Suppressor macrophage treated with lipopolysaccharide for 4 hours (primary cell): ENCODE measurements around the gene IL17REL.
"Not testable (repeated sequence)": the region's sequence is repeated elsewhere in the genome, so short reads cannot be mapped to it uniquely, and the experiment has no call there.

Source experiments
- DNase-seq: peaks from one replicate; pipeline ENCODE4 v3.0.0-alpha.2; 2020

The IL17REL gene

GRCh38 chr22:50001388-50002231 is 11.0 kb downstream of the IL17REL start:
- no peak for DNase-seq

GRCh38 chr22:50000587-50001387 is 11.8 kb downstream of the IL17REL start:
- no peak for DNase-seq

- DNase-seq: no peak
Observed at GRCh38 chr22:49999946-50000586, 12.5 kb downstream of the IL17REL start.

- peak; percentile 55 for DNase-seq
Observed at GRCh38 chr22:49999063-49999945, 13.3 kb downstream of the IL17REL start.

GRCh38 chr22:49998718-49999062 is 13.9 kb downstream of the IL17REL start:
- no peak for DNase-seq

GRCh38 chr22:49997932-49998717 is 14.4 kb downstream of the IL17REL start:
- no peak for DNase-seq

- DNase-seq: no peak
Observed at GRCh38 chr22:49997251-49997599, 15.3 kb downstream of the IL17REL start.

GRCh38 chr22:49996518-49997250 is 15.9 kb downstream of the IL17REL start:
- no peak for DNase-seq

- DNase-seq: no peak
Observed at GRCh38 chr22:49996119-49996517, 16.4 kb downstream of the IL17REL start.

GRCh38 chr22:49995361-49996118 is 17.0 kb downstream of the IL17REL start:
- no peak for DNase-seq

GRCh38 chr22:49995041-49995360 is 17.6 kb downstream of the IL17REL start:
- DNase-seq: no peak

GRCh38 chr22:49994361-49995040 is 18.1 kb downstream of the IL17REL start:
- DNase-seq: no peak

- DNase-seq: no peak
Observed at GRCh38 chr22:49993649-49994360, 18.8 kb downstream of the IL17REL start.

- peak; percentile 85 for DNase-seq
Observed at GRCh38 chr22:49992921-49993648, 19.5 kb downstream of the IL17REL start.

GRCh38 chr22:49991907-49992533 is 20.5 kb downstream of the IL17REL start:
- DNase-seq: no peak

GRCh38 chr22:49991167-49991566 is 21.4 kb downstream of the IL17REL start:
- no peak for DNase-seq

GRCh38 chr22:49989826-49990225 is 22.7 kb downstream of the IL17REL start:
- not testable (repeated sequence) for DNase-seq

GRCh38 chr22:49986325-49986724 is 26.2 kb downstream of the IL17REL start:
- no peak for DNase-seq
